NCI-H1048 (cell line): ENCODE data around the gene SNRPE.
"Not testable (repeated sequence)": the region's sequence is repeated elsewhere in the genome, so short reads cannot be mapped to it uniquely, and the experiment has no call there.

ENCODE experiments used
- DNase-seq: peaks from one replicate; lab custom pipeline; 2025; lab: John Stamatoyannopoulos, UW

Gene SNRPE

GRCh38 chr1:203861379-203862184 lies at the start of gene SNRPE:
Gene SNRPE (plus strand): TSS chr1:203861599. CDS start chr1:203861660, 61 bp downstream.
- DNase-seq: peak; percentile 99

- DNase-seq: no peak
Observed at GRCh38 chr1:203813581-203814341, 47.6 kb upstream of the SNRPE start.

GRCh38 chr1:203818399-203818798 lies 43.0 kb upstream of the SNRPE start:
- DNase-seq: no peak

- DNase-seq: no peak
Observed at GRCh38 chr1:203823306-203823705, 38.1 kb upstream of the SNRPE start.

GRCh38 chr1:203826175-203826574 lies 35.2 kb upstream of the SNRPE start:
- DNase-seq: no peak

GRCh38 chr1:203828002-203828401 lies 33.4 kb upstream of the SNRPE start:
- no peak for DNase-seq

GRCh38 chr1:203828503-203828902 lies 32.9 kb upstream of the SNRPE start:
- no peak for DNase-seq

GRCh38 chr1:203829247-203829646 lies 32.2 kb upstream of the SNRPE start:
- DNase-seq: not testable (repeated sequence)

GRCh38 chr1:203835476-203835875 lies 25.9 kb upstream of the SNRPE start:
- DNase-seq: no peak

- DNase-seq: no peak
Observed at GRCh38 chr1:203839081-203839480, 22.3 kb upstream of the SNRPE start.

- DNase-seq: no peak
Observed at GRCh38 chr1:203840208-203840808, 21.1 kb upstream of the SNRPE start.

- DNase-seq: no peak
Observed at GRCh38 chr1:203842559-203842876, 18.9 kb upstream of the SNRPE start.

GRCh38 chr1:203843435-203843834 lies 18.0 kb upstream of the SNRPE start:
- no peak for DNase-seq

GRCh38 chr1:203853112-203853511 lies 8.3 kb upstream of the SNRPE start:
- not testable (repeated sequence) for DNase-seq

- no peak for DNase-seq
Observed at GRCh38 chr1:203858055-203858454, 3.3 kb upstream of the SNRPE start.

- no peak for DNase-seq
Observed at GRCh38 chr1:203858975-203859374, 2.4 kb upstream of the SNRPE start.

- DNase-seq: no peak
Observed at GRCh38 chr1:203860396-203861025, 888 bp upstream of the SNRPE start.

GRCh38 chr1:203867802-203868201 lies 6.4 kb downstream of the SNRPE start:
- no peak for DNase-seq

GRCh38 chr1:203870245-203870644 lies 8.8 kb downstream of the SNRPE start:
- DNase-seq: no peak

- DNase-seq: peak; percentile 43
Observed at GRCh38 chr1:203871114-203871880, 9.9 kb downstream of the SNRPE start.

GRCh38 chr1:203873094-203873493 lies 11.7 kb downstream of the SNRPE start:
- no peak for DNase-seq

- no peak for DNase-seq
Observed at GRCh38 chr1:203878422-203878821, 17.0 kb downstream of the SNRPE start.
